GM19023 (cell line): ENCODE measurements around the gene PLEKHA3.
"Not testable (repeated sequence)": the region's sequence is repeated elsewhere in the genome, so short reads cannot be mapped to it uniquely, and the experiment has no call there.

Experiments
- ATAC-seq: cut with Tn5 transposase; IDR thresholded peaks from one replicate; pipeline ENCODE4 v1.9.1; 2021; ENCODE audit warnings: mild to moderate bottlenecking, moderate library complexity; ENCODE audit not compliant: unreplicated experiment

The PLEKHA3 gene

DNA sequence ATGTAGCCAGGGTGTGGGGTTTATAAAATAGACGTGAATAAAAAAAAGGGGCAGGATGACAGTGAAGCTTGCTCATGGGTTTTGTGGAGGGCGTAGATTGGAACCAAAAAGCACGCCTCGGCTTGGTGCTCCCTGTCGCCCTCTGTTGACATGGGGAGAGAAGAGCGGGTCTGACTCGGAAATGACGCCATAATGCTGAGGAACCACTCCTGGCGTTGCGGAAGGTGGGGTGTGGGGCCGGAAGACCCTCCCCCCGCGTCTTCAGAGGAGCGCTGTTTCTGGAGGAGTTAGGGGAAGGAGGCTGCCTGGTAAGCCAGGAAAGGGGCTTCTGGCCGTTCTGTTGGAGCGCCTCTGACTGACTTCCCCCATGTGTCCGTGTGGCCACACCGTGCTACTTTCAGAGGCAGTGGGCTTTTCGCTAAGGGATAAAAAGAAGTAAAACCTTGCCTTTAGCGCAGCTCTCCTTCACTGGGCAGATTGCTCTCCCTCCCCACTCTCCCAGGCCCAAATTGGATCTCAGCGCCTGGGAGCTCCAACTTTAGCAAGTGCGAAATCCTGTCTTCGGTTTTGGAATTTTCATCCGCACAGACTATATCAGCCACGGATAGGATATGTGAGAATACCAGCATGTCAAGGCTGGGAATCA, 42.8 kb downstream of the PLEKHA3 start:
- ATAC-seq: peak; percentile 97

DNA sequence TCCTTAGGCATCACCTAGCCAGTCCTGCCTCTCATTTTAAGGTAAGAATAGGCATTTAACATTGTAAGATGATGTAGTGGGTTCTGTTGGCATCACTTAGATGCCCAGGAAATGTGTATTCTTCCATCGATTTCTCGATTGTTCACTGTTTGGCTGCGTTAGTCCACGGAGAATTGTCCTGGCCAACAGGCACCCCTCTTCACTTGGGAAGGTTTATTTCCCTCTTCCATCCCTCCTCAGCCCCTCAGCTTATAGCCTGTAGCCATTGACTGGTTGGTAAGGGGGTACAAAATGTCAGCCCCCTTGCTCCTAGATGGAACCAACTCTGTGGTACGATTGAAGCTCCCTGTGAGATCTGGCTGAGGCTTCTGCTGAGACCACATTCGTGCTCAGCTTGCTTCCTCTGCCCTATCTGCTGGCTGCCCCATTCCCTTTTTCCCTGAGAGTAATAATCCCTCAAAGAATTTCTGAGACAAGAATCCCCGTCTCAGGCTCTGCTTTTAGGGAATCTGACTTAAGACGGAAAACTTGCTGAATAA, 43.4 kb downstream of the PLEKHA3 start:
- ATAC-seq: peak; percentile 7

DNA sequence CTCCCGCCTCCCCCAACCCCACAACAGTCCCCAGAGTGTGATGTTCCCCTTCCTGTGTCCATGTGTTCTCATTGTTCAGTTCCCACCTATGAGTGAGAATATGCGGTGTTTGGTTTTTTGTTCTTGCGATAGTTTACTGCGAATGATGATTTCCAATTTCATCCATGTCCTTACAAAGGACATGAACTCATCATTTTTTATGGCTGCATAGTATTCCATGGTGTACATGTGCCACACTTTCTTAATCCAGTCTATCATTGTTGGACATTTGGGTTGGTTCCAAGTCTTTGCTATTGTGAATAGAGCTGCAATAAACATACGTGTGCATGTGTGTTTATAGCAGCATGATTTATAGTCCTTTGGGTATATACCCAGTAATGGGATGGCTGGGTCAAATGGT, 44.8 kb downstream of the PLEKHA3 start:
- not testable (repeated sequence) for ATAC-seq

DNA sequence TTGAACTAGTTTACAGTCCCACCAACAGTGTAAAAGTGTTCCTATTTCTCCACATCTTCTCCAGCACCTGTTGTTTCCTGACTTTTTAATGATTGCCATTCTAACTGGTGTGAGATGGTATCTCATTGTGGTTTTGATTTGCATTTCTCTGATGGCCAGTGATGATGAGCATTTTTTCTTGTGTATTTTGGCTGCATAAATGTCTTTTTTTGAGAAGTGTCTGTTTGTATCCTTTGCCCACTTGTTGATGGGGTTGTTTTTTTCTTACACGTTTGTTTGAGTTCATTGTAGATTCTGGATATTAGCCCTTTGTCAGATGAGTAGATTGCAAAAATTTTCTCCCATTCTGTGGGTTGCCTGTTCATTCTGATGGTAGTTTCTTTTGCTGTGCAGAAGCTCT, 45.2 kb downstream of the PLEKHA3 start:
- ATAC-seq: not testable (repeated sequence)

DNA sequence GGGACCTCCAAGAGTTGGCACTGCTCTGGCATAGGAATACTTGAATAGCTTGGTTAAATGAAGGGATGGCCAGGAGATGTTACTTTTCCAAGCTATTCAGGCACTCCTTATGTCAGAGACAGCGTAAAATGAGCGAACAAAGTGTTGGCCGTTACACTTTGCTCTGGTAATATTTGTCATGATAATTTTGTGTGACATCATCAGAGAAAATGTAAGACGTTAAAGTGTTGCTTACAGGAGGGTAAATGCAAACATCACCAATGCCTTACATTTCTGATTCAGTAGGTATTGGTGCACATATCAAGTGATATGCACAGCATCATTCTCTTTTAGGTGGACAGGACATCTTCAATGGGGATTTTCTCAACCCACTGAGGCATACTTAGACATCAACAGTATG, 46.0 kb downstream of the PLEKHA3 start:
- no peak for ATAC-seq

DNA sequence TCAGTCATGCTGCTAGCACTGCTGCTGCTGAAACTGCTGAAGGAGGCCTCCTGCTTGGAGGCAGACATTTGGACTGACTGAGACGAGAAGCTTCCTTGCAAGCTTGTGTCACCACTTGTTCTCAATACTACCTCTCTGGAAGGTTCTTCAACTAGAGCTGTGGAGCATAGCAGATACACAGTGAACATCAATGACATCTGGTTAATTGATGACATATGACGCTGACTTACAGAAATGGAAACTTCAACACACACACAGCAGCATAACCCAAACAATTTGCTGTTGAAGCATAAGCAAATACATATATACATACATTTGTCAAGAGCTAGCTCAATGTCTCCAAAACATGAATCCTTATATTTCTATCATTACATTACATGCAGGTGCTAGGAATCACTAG, 47.3 kb downstream of the PLEKHA3 start:
- no peak for ATAC-seq

DNA sequence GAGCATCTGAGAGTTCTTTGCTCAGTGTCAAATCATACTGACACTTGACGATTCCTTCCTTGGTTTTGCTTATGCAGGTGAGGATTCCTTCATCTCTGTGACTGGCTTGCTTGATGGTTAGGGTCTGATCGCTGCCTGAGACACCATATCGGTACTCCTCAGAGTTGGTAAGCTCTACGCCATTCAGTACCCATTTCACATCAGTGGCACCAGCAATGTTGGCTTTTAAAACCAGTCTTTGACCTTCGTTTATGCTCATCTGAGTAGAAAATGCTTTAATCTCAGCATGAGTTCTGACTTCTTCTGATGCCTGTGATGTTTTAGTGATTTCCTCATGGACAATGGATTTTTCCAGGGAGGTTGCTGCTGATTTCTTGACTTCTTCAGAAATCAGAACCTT, 48.4 kb downstream of the PLEKHA3 start:
- ATAC-seq: no peak

DNA sequence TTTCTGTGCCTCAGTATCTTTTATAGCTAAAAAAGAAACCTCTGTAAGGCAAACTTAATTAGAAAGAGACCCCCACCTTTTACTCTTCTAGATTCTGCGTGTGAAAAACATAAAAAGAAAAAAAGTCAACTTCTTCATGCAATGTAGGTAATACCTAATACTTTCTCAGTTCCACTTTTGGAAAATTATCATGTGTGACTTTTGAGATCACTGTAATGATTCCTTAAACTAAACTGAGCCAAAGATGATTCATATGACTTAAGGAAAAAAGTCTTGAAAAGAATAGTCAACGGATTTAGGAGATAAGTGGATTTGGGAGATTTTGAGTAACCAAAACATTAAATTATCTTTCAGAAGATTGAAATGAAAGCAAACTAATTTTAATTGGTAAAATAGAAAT, 48.9 kb downstream of the PLEKHA3 start:
- ATAC-seq: no peak

DNA sequence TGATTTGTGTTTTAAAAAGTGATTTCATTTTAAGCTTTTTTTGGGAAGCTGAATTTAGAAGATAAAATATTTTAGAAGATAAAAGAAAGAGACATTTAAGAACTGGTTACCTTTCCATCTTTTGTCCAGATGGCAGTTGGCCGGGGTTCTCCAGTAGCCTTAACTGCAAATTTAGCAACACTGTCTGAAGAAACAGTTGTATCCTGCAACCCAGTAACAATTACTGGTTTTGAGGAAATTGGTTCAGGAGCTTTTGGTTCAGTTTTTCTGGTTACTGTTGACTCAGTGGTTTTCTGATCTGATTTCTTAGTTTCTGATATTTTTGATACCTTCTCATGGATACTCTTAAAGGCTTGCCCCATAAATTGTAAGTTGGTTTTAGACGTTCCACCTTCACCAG, 49.9 kb downstream of the PLEKHA3 start:
- no peak for ATAC-seq

DNA sequence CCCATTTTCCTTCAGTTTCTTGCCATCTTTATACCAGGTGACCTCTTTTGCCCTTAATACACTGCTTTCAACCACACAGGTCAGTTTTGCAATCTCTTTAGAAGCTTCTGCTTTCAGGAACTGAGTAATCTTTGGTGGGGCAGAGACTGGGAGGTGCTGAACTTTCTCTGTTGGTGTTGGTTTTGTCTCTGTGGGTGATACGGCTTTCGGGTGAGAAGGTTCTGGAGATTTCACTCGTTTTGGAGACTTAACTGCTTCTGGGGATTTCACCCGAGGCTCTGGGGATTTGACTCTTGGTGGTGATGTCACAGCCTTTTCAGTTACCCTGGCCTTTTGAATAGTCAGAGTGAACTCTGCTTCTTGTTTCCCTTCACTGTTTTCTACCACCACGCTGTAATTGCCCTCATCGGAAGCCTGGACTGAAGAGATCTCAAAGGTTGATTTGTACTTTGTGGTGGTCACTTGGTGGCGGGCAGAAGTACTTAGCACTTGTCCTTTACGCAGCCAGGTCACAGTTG, 50.4 kb downstream of the PLEKHA3 start:
- peak; percentile 97 for ATAC-seq

DNA sequence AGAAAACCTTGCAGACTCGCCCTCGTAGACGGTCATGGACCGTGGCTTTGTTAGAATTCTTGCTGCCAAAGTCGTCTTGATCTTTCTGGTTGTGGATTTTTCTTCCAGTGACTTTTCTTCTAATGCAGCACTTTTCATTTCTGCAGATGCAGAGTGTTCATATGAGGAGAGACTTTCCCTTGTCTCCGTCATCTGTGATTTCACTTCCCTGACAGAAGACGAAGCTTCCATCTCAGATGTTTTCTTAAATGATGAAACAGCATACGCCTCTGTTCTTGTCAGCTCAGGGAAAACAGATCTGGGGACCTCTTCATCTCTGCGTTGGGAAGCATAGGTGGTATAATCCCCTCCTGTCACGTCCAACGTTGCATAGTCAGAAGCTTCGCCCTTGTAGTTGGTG, 50.9 kb downstream of the PLEKHA3 start:
- ATAC-seq: no peak

DNA sequence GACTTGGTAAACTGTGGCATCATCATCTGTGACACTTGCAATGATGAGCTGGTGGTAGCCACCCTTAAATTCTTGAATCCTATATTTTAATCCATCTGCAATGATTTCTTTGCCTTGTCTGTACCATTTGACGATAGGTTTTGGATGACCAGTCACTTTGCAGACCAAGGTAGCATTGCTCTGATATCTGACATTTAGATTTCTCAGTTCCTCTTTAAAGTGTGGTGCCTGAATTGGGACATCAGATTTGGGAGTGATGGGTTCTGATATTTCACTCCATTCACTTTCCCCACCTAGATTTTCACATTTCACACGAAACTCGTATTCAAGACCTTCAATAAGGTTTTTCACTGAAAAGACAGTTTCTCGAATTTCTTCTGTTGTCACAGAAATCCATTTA, 55.8 kb downstream of the PLEKHA3 start:
- ATAC-seq: no peak

DNA sequence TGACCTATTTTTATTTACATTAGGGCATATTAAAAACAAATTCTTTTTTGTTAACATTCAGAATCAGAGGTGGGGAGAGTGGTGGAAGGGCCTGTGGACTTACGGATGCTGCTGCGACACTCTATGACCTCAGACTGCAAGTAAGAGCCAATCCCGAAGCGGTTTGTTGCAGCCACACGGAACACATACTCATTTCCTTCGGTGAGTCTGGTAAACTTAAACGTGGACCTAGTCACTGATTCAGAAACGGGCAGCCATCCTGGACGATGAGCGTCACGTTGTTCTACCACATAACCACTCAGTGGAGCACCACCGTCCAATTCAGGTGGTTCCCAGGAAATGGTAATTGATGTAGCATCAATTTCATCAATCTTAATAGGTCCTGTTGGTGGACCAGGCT, 61.9 kb downstream of the PLEKHA3 start:
- ATAC-seq: no peak

DNA sequence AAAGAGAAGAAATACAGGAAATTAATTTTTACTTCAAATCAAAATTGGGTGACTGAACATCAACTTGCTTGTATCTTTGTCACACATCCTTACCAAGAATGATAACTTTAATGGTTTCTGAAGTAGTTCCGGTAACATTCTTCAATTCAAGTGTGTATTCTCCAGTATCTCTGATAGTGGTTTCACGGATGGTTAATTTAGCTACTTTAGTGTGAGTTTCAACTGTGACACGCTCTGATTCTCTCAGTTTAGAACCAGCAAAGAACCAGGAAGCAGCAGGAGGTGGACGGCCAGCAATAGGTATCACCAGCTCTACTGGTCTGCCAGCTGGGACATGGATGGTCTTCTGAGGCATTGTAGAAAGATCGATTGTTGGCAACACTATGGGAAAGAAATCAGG, 62.3 kb downstream of the PLEKHA3 start:
- ATAC-seq: no peak

DNA sequence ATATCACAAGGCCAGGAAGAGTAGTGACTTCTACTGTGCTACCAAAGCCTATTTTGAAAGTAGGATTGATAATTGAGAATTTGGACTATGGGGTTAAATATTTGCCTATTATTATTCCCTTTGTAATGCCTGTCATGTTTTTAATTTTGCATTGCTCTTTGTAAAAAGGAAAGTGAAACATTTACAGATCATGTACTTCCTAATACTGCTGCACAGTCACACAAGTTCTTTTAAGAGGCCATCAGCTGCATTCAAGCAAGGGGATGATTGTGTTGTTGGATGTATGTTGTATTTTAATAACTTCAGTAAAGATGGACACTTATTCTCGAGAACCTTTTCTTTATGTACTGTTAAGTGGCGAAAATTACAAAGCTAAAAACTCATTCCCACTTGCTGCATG, 70.1 kb downstream of the PLEKHA3 start:
- ATAC-seq: peak; percentile 57

DNA sequence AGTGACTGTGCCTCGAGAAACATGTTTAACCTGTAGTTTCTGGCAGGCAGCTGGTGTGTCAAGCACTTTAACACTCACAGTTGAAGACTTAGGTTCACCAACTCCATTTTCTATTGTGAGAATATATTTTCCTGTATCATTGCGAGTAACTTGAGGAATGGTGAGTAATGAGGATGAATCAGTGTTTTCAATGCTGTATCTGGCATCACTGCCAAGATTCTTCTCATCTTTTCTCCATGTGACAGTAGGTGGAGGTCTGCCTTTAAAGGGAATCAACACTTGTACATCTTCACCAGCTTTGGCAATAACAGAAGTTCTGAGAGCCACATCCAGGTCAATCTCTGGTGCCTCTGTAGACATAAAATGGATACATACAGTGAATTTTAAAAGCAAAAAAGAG, 72.8 kb downstream of the PLEKHA3 start:
- no peak for ATAC-seq
